Vagina (tissue), 2 donors: ENCODE measurements around the gene C5orf47.

Source experiments
- CTCF ChIP-seq, 3 experiments: fragments of 450-650 bp in 2 of 3; fragments of 200-600 bp in 1 of 3; sonication (generic) in 1 of 3; IDR thresholded peaks; one replicate each; pipeline ENCODE4 v1.5.1; 2017 to 2019; ENCODE audit warnings: antibody characterized with exemption in 3 of 3, mild to moderate bottlenecking in 2 of 3, moderate library complexity in 2 of 3
- POLR2A ChIP-seq, 2 donors: fragments of 450-650 bp; IDR thresholded peaks; one replicate each; pipeline ENCODE4 v1.6.1; 2017; ENCODE audit warnings: antibody characterized with exemption in 2 of 2, mild to moderate bottlenecking in 2 of 2, moderate library complexity in 2 of 2
- POLR2AphosphoS5 ChIP-seq, 2 donors: sonication (generic); formaldehyde crosslinking; IDR thresholded peaks; one replicate each; pipeline ENCODE4 v1.9.0; 2017; ENCODE audit warnings: antibody characterized with exemption in 2 of 2, mild to moderate bottlenecking in 2 of 2, low read depth in 1 of 2; ENCODE audit not compliant: insufficient read depth in 1 of 2

DNA sequence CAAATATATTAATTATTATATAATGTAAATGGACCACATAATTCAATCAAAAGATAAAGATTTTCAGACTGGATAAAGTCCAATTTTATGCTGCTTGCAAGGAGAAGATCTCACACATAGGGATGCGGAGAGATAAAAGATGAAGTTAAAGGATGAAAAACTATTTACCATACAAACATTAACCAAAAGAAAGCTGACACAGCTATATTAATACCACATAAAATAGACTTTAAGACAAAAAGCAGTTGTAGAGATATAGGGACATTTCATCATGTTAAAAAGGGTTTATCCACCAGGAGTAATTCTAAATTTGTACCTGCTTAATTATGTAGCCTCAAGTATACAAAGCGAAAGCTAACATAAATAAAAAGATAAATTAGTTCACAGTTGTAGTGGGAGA, 41.3 kb downstream of the C5orf47 start:
- TF ChIP-seq CTCF (IDR thresholded peaks at IDR 0.05), result no peak
- no peak for TF ChIP-seq POLR2A (IDR thresholded peaks at IDR 0.05)
- TF ChIP-seq POLR2AphosphoS5 (IDR thresholded peaks at IDR 0.05; ENCODE audit: insufficient read depth in 1 of 2, low read depth in 1 of 2), result no peak
